Chondrocyte (in vitro differentiated cells): Measurements from ENCODE around the gene DDX10. TPM values are rescaled to one million over a fixed set of nuclear protein-coding genes. Genes with fewer than 3 reads are reported as not detected.

ENCODE experiments used
- DNase-seq: peaks from one replicate; pipeline ENCODE4 v3.0.0; 2021; ENCODE audit warnings: mixed read lengths, low spot score
- H3K27ac Mint-ChIP-seq: one replicate; pipeline ENCODE4 v1.8.0; 2021; ENCODE audit warnings: mild to moderate bottlenecking, moderate library complexity, mixed read lengths; ENCODE audit not compliant: unreplicated experiment
- H3K27me3 Mint-ChIP-seq: 2 replicates; pipeline ENCODE4 v1.8.0; 2021; ENCODE audit warnings: low read depth, mixed read lengths
- H3K36me3 Mint-ChIP-seq: 2 replicates; pipeline ENCODE4 v1.8.0; 2021; ENCODE audit warnings: low read depth, mixed read lengths
- H3K4me1 Mint-ChIP-seq: 2 replicates; pipeline ENCODE4 v1.8.0; 2021; ENCODE audit warnings: low read depth, mild to moderate bottlenecking, mixed read lengths
- H3K4me3 Mint-ChIP-seq: one replicate; pipeline ENCODE4 v1.8.0; 2021; ENCODE audit warnings: mild to moderate bottlenecking, moderate library complexity, mixed read lengths; ENCODE audit not compliant: unreplicated experiment
- H3K9me3 Mint-ChIP-seq: 2 replicates; pipeline ENCODE4 v1.8.0; 2021; ENCODE audit warnings: low read depth, mixed read lengths
- total RNA-seq: library from RNA; stranded (reverse); gene quantifications from 3 replicates; pipeline ENCODE4 v1.2.1, GENCODE V29; 2021
- TF ChIP-seq, protein P1 (sequence below): fragments of 200-600 bp; sonication (generic); IDR thresholded peaks from 2 replicates; pipeline ENCODE4 v1.5.0; 2021; ENCODE audit warnings: antibody characterized with exemption, mild to moderate bottlenecking, moderate library complexity

The DDX10 gene
- total RNA-seq, 1 donor from 2014 or later, result 25.3 TPM

DNA sequence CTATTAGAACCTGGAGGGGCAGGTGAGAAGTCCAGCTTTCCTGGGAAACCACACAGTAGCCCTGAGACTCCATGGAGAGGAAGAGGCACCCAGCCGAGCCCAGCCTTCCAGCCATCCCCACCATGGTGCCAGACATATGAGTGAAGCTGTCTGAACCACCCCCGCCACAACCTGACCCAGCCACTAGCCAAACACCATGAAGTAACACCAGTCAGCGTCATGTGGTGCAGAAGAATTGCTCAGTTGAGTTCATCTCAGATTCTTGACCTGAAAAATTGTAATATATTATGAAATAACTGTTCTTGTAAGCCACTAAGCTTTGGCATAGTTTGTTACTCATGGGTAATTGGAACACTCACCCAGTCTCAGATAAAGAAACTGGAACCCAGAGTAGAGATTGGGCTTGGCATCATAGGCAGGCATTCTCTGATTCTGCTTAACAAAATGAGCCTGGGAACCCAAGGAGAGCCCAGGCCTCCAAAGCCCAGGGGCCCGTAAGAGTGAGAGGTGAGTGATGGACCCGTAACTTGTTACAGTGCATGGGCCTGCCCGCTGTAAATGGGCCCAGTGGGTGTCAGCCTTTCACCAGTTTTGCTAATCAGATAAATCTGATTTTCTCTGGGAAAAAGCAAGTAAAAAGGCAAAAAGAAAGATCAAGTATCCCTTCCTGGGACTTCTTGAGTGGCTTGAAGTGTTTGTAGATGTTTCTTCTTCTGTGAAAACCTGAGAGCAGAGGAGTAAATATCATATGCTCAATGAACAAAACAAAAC lies 305.5 kb downstream of the DDX10 start:
- no peaks in the 10 kb centered on the region for H3K36me3 Mint-ChIP-seq
- H3K9me3 Mint-ChIP-seq, result peaks cover 4% of the 10 kb centered on the region
- no peak for DNase-seq
- H3K4me1 Mint-ChIP-seq, result peaks cover 9% of the 10 kb centered on the region
- no peak overlapping the region for H3K27ac Mint-ChIP-seq
- no peaks in the 10 kb centered on the region for H3K27me3 Mint-ChIP-seq
- TF ChIP-seq, protein P1, sequence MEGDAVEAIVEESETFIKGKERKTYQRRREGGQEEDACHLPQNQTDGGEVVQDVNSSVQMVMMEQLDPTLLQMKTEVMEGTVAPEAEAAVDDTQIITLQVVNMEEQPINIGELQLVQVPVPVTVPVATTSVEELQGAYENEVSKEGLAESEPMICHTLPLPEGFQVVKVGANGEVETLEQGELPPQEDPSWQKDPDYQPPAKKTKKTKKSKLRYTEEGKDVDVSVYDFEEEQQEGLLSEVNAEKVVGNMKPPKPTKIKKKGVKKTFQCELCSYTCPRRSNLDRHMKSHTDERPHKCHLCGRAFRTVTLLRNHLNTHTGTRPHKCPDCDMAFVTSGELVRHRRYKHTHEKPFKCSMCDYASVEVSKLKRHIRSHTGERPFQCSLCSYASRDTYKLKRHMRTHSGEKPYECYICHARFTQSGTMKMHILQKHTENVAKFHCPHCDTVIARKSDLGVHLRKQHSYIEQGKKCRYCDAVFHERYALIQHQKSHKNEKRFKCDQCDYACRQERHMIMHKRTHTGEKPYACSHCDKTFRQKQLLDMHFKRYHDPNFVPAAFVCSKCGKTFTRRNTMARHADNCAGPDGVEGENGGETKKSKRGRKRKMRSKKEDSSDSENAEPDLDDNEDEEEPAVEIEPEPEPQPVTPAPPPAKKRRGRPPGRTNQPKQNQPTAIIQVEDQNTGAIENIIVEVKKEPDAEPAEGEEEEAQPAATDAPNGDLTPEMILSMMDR, result peak; percentile 33
- H3K4me3 Mint-ChIP-seq, result no peak overlapping the region

DNA sequence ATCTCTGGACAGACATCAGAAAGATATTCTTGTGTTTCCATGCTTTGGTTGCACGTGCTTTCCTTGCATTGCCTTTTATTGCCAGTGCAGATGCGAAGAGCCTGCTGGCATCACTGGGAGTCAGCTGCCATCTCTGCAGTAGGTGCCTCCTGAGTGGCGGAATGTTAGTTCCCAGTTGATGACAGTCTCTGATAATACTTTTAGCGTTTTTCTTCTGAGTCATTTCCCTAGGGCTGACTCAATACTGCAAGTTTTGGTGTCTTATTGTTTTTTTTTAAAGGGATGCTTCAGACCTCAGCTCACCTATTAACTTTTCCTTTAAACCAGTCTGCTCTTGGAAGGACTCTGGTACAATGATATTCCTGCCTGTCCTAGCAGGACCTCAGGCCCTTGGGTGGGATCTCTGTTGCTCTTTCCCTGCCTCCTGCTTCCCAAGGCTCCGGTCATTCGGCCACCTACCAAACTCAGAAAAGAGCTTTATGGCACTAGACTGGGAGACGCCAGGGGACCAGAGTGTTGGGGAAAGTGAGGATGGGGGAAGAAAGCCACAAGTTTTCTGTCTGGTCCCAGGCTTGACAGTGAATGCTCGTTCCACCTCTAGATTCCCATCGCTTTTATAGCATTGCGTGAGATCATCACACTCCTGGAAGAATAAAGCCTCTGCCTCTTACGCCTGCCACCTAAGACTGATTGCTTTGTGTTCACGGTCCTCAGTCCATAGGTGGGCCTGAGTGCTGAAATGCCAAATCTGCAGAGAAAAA lies 308.7 kb downstream of the DDX10 start:
- H3K27ac Mint-ChIP-seq, result peak overlapping the region; percentile 68
- TF ChIP-seq, protein P1, result no peak
- no peak for DNase-seq

DNA sequence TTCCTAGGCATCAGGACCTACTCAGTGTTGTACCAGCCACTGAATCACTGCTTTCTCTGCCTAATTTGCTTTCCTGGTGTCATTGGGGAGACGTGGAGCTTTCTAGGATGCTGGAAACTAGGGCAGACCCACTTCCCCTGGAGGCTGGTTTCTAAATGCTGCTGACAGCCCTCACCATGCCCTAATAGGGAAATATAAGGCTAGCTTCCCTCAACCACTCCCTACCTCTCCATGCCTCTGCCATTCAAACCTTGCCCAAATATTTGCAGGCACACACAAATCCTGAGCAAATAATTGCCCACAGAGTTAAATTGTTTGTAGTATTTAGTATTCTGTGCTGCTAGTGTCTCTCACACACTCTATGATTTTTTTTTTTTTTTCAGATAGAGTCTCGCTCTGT lies 310.2 kb downstream of the DDX10 start:
- no peak for DNase-seq
- Mint-ChIP-seq H3K4me1 (peaks cover 9% of the 10 kb centered on the region), H3K36me3 (no peaks in the 10 kb centered on the region), H3K27ac (no peak overlapping the region), H3K27me3 (no peaks in the 10 kb centered on the region), H3K4me3 (no peak overlapping the region), H3K9me3 (peaks cover 4% of the 10 kb centered on the region)
- TF ChIP-seq, protein P1, result no peak

More for the DNA sequence above, 308.7 kb downstream of the DDX10 start:
- H3K4me3 Mint-ChIP-seq, result no peak overlapping the region
- H3K36me3 Mint-ChIP-seq, result no peaks in the 10 kb centered on the region
- H3K9me3 Mint-ChIP-seq, result peaks cover 4% of the 10 kb centered on the region
- peaks cover 9% of the 10 kb centered on the region for H3K4me1 Mint-ChIP-seq
- H3K27me3 Mint-ChIP-seq, result no peaks in the 10 kb centered on the region

DNA sequence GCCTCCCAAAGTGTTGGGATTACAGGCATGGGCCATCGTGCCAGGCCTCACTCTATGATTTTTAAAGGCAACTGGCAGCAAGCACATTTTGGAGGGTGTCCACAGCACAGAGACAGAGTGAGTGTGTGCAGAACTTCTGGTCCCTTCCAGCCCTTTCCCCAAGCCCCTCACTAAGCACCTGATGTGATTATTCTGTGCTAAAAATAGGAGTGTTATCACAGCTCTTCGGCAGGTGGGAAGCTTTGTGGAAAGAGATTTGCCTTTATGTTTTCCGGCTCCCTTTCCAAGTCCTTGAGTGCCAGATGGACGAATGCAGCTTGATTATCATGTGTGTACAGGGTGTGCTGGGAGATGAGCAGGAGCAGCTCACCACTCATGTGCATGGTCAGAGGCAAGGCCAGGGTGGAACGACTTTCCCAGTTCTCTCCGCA lies 310.8 kb downstream of the DDX10 start:
- Mint-ChIP-seq H3K4me3 (no peak overlapping the region), H3K27me3 (no peaks in the 10 kb centered on the region), H3K4me1 (peaks cover 9% of the 10 kb centered on the region), H3K9me3 (peaks cover 4% of the 10 kb centered on the region), H3K27ac (no peak overlapping the region), H3K36me3 (no peaks in the 10 kb centered on the region)
- no peak for DNase-seq
- TF ChIP-seq, protein P1, result no peak

DNA sequence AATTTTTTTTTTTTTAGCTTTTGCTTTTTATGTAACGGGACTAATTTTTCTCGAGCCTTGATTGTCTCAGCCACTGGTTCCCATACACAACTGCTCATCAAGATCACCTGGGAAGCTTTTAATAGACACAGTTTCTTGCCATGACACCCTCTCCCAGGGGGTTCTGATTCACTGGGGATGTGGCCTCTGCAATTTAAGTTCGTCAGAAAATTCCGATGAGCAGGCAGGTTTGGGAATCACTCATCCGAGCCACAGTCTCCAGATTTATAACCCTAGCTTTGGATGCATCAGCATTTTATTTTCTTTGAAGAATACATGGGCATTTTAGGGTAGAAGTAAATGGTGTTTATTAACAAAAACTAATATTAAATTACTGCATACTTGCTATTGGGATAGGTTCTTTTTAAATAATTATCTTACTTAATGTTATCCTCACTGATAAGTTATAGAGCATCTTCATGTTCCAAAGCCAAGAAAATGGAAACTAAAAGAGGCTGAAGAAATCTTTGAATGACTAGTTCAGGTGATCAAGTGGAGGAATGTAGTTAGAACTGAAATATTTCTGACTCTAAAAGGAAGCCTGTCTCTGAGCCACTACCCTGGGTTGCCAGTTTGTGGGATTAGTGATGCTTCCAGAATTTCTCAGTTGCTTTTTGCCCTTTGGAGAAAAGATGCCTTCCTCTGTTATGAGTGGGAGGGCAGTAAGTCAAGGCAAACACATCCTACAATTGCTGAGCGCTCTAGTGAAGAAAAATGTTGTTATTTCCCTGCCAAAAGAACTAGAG lies 319.0 kb downstream of the DDX10 start:
- TF ChIP-seq, protein P1, result no peak
- DNase-seq, result no peak
- H3K36me3 Mint-ChIP-seq, result no peaks in the 10 kb centered on the region
- peaks cover 14% of the 10 kb centered on the region for H3K4me1 Mint-ChIP-seq
- no peaks in the 10 kb centered on the region for H3K9me3 Mint-ChIP-seq
- no peaks in the 10 kb centered on the region for H3K27me3 Mint-ChIP-seq
- no peak overlapping the region for H3K27ac Mint-ChIP-seq
- H3K4me3 Mint-ChIP-seq, result no peak overlapping the region
